H9 (cell line): ENCODE data around the gene TAP2. TPM values are rescaled to one million over a fixed set of nuclear protein-coding genes. Genes with fewer than 3 reads are reported as not detected.

Experiments used
- DNase-seq: peaks from one replicate; pipeline ENCODE4 v3.0.0-alpha.2; 2017
- H2AFZ ChIP-seq: one replicate; pipeline ENCODE4 v1.6.1; 2013; ENCODE audit warnings: mild to moderate bottlenecking, low read length, control low read depth, moderate library complexity
- H2AK5ac ChIP-seq: 2 replicates; pipeline ENCODE4 v1.6.1; 2013; ENCODE audit warnings: low read length, control low read depth, mixed read lengths; ENCODE audit not compliant: insufficient read length
- H2BK120ac ChIP-seq: one replicate; pipeline ENCODE4 v1.6.1; 2013; ENCODE audit warnings: low read depth, mild to moderate bottlenecking, low read length, control low read depth, inconsistent platforms; ENCODE audit not compliant: poor library complexity, severe bottlenecking
- H2BK12ac ChIP-seq: 2 replicates; pipeline ENCODE4 v1.6.1; 2013; ENCODE audit warnings: low read length, control low read depth, mixed read lengths, low read depth; ENCODE audit not compliant: insufficient read length
- H2BK15ac ChIP-seq: 2 replicates; pipeline ENCODE4 v1.6.1; 2013; ENCODE audit warnings: low read depth, low read length, control low read depth
- H2BK20ac ChIP-seq: one replicate; pipeline ENCODE4 v1.6.1; 2013; ENCODE audit warnings: low read depth, mild to moderate bottlenecking, low read length, control low read depth, inconsistent platforms; ENCODE audit not compliant: poor library complexity, severe bottlenecking
- H2BK5ac ChIP-seq: 2 replicates; pipeline ENCODE4 v1.6.1; 2013; ENCODE audit warnings: low read length, control low read depth, mixed read lengths; ENCODE audit not compliant: insufficient read length
- H3K14ac ChIP-seq: 2 replicates; pipeline ENCODE4 v1.6.1; 2013; ENCODE audit warnings: low read length, control low read depth; ENCODE audit not compliant: insufficient read depth
- H3K18ac ChIP-seq: 2 replicates; pipeline ENCODE4 v1.6.1; 2013; ENCODE audit warnings: low read depth, mild to moderate bottlenecking, mixed read lengths, low read length, control low read depth; ENCODE audit not compliant: insufficient read length
- H3K23ac ChIP-seq: 2 replicates; pipeline ENCODE4 v1.6.1; 2013; ENCODE audit warnings: low read length, control low read depth, mixed read lengths, low read depth; ENCODE audit not compliant: insufficient read length
- H3K23me2 ChIP-seq: 2 replicates; pipeline ENCODE4 v1.6.1; 2013; ENCODE audit warnings: low read depth, mild to moderate bottlenecking, mixed read lengths, low read length, control low read depth; ENCODE audit not compliant: insufficient read length, poor library complexity, severe bottlenecking
- H3K27ac ChIP-seq: 2 replicates; pipeline ENCODE4 v1.5.1; 2013; ENCODE audit warnings: low read length, control low read depth, mixed read lengths, low read depth; ENCODE audit not compliant: insufficient read length
- H3K27me3 ChIP-seq: 2 replicates; pipeline ENCODE4 v1.6.1; 2013; ENCODE audit warnings: low read length, control low read depth, inconsistent platforms; ENCODE audit not compliant: insufficient read depth
- H3K4ac ChIP-seq: 2 replicates; pipeline ENCODE4 v1.6.1; 2013; ENCODE audit warnings: low read depth, mild to moderate bottlenecking, control low read depth, inconsistent platforms, low read length, moderate library complexity
- H3K4me1 ChIP-seq: 2 replicates; pipeline ENCODE4 v1.6.1; 2013; ENCODE audit warnings: low read length, control low read depth, inconsistent platforms; ENCODE audit not compliant: insufficient read depth
- H3K4me2 ChIP-seq: 2 replicates; pipeline ENCODE4 v1.6.1; 2013; ENCODE audit warnings: low read length, control low read depth, mixed read lengths; ENCODE audit not compliant: insufficient read length, insufficient read depth
- H3K56ac ChIP-seq: 2 replicates; pipeline ENCODE4 v1.6.1; 2013; ENCODE audit warnings: low read depth, mild to moderate bottlenecking, mixed read lengths, low read length, control low read depth; ENCODE audit not compliant: insufficient read length
- H3K79me1 ChIP-seq: 2 replicates; pipeline ENCODE4 v1.6.1; 2013; ENCODE audit warnings: low read depth, mild to moderate bottlenecking, moderate library complexity, low read length, control low read depth, inconsistent platforms; ENCODE audit not compliant: insufficient read depth, poor library complexity, severe bottlenecking
- H3K79me2 ChIP-seq: 2 replicates; pipeline ENCODE4 v1.6.1; 2013; ENCODE audit warnings: low read length, control low read depth, inconsistent platforms; ENCODE audit not compliant: insufficient read depth
- H3K9ac ChIP-seq: 2 replicates; pipeline ENCODE4 v1.6.1; 2013; ENCODE audit warnings: low read length, control low read depth, mixed read lengths; ENCODE audit not compliant: insufficient read length; ENCODE audit errors: extremely low read depth
- H3K9me3 ChIP-seq: one replicate; pipeline ENCODE4 v1.6.1; 2013; ENCODE audit warnings: low read depth, low read length, inconsistent platforms; ENCODE audit not compliant: control insufficient read depth
- H3T11ph ChIP-seq: one replicate; pipeline ENCODE4 v1.6.1; 2013; ENCODE audit warnings: mild to moderate bottlenecking, low read length, control low read depth, inconsistent platforms
- H4K20me1 ChIP-seq: one replicate; pipeline ENCODE4 v1.6.1; 2013; ENCODE audit not compliant: control insufficient read depth, insufficient read length, insufficient read depth
- H4K5ac ChIP-seq: 2 replicates; pipeline ENCODE4 v1.6.1; 2013; ENCODE audit warnings: low read depth, mild to moderate bottlenecking, mixed read lengths, low read length, control low read depth; ENCODE audit not compliant: insufficient read length
- H4K8ac ChIP-seq: replicated peaks from 2 replicates; pipeline ENCODE4 v1.6.1; 2013; ENCODE audit warnings: low read length, control low read depth, mixed read lengths, low read depth; ENCODE audit not compliant: insufficient read length
- H4K91ac ChIP-seq: 2 replicates; pipeline ENCODE4 v1.6.1; 2013; ENCODE audit warnings: low read depth, mild to moderate bottlenecking, moderate library complexity, mixed read lengths, low read length, control low read depth; ENCODE audit not compliant: insufficient read length
- H3K27ac Mint-ChIP-seq, 3 experiments: 2 replicates in 2 of 3; 3 replicates in 1 of 3; pipeline ENCODE4 v1.8.0; 2020 to 2021; ENCODE audit warnings: mixed read lengths in 3 of 3, mild to moderate bottlenecking in 1 of 3, moderate library complexity in 1 of 3
- H3K27me3 Mint-ChIP-seq: 2 replicates; pipeline ENCODE4 v1.8.0; 2021; ENCODE audit warnings: low read depth, mild to moderate bottlenecking, moderate library complexity, mixed read lengths
- H3K36me3 Mint-ChIP-seq, 3 experiments: 2 replicates in 2 of 3; 3 replicates in 1 of 3; pipeline ENCODE4 v1.8.0; 2020 to 2021; ENCODE audit warnings: low read depth in 3 of 3, mixed read lengths in 3 of 3; ENCODE audit not compliant: insufficient read depth in 1 of 3
- H3K4me1 Mint-ChIP-seq, 2 experiments: 2 replicates each; pipeline ENCODE4 v1.8.0; 2020; ENCODE audit warnings: mixed read lengths in 2 of 2
- H3K4me3 Mint-ChIP-seq, 2 experiments: 2 replicates in 1 of 2; 3 replicates in 1 of 2; pipeline ENCODE4 v1.8.0; 2020 to 2021; ENCODE audit warnings: mild to moderate bottlenecking in 2 of 2, mixed read lengths in 2 of 2, moderate library complexity in 1 of 2
- H3K9me3 Mint-ChIP-seq, 2 experiments: 2 replicates in 1 of 2; 3 replicates in 1 of 2; pipeline ENCODE4 v1.8.0; 2020; ENCODE audit warnings: mild to moderate bottlenecking in 2 of 2, mixed read lengths in 2 of 2, moderate library complexity in 1 of 2
- CTCF ChIP-seq: fragments of 200-600 bp; sonication (generic); conservative IDR thresholded peaks from 3 replicates; pipeline ENCODE4 v1.8.0; 2021; ENCODE audit warnings: antibody characterized with exemption, mild to moderate bottlenecking
- WGBS: extraction: QIAGEN DNeasy Blood & Tissue Kit; methylation state at CpG from one replicate; pipeline ENCODE4 v1.1.7; 2013; ENCODE audit warnings: missing lambda C conversion rate, low lambda C conversion rate, mixed read lengths; ENCODE audit not compliant: insufficient read length; ENCODE audit errors: extremely low coverage; 5-methylcytosine and 5-hydroxymethylcytosine counted together
- total RNA-seq: library from RNA; stranded (reverse); gene quantifications from 2 replicates; pipeline ENCODE4 v1.2.1, GENCODE V29; 2021

The TAP2 gene
- total RNA-seq, 1 experiment from 2014 or later, result 16.3 TPM

DNA sequence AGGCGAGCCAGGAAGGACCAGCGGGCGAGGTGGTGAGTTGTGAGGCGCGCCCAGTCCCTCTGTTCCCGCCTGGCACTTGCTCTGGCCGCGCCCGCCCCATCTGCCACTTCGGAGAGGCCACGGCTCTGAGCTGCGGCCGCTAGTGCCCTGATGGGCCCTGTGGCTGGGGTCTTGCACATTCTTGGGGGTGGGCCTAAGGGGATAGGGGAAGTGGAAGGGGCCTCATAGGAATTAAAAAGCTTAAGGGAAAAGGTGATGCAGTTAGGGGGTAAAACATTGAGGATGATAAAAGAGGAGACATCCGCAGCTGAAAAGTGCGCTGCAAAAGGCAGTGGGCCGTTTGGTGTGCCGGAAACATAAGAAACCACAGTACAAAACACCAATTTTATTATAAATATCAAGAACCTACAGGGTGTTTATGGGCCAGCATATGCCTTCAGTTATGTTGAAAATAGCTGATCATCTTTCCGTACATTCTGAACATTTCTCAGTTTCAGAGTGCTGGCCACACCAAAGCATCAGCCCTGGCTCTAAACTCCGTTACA is 6.4 kb upstream of the TAP2 start:
- Histone ChIP-seq H2BK20ac (no peak overlapping the region), H3K27ac (no peak overlapping the region), H3K14ac (no peak overlapping the region), H2BK12ac (no peak overlapping the region), H3K4me2 (peak overlapping the region; percentile 63), H2AK5ac (no peak overlapping the region), H3K56ac (no peak overlapping the region), H3K27me3 (no peaks in the 10 kb centered on the region), H3K23me2 (peaks cover 11% of the 10 kb centered on the region), H4K5ac (no peak overlapping the region), H3K18ac (no peak overlapping the region), H4K20me1 (no peaks in the 10 kb centered on the region), H2BK120ac (no peak overlapping the region), H3K9me3 (no peaks in the 10 kb centered on the region), H3K9ac (no peak overlapping the region), H3T11ph (no peak overlapping the region), H3K4ac (no peak overlapping the region), H4K8ac (no peak overlapping the region), H3K79me1 (no peaks in the 10 kb centered on the region), H3K23ac (no peak overlapping the region), H2BK15ac (no peak overlapping the region), H3K79me2 (no peaks in the 10 kb centered on the region), H3K4me1 (peaks cover 2% of the 10 kb centered on the region; the same call in 1 of the 2 replicates), H2AFZ (no peak overlapping the region), H2BK5ac (no peak overlapping the region), H4K91ac (no peak overlapping the region)
- H3K27ac Mint-ChIP-seq, result no peak overlapping the region
- peaks cover 25% of the 10 kb centered on the region for H3K27me3 Mint-ChIP-seq
- peak overlapping the region; percentile 87 to 92 for H3K4me3 Mint-ChIP-seq
- no peak for DNase-seq
- no peak for TF ChIP-seq CTCF
- H3K9me3 Mint-ChIP-seq, result no peaks in the 10 kb centered on the region
- H3K4me1 Mint-ChIP-seq, result peaks cover 3% of the 10 kb centered on the region in 2 experiments
- H3K36me3 Mint-ChIP-seq, result peaks cover 0 to 46% (median 12%) of the 10 kb centered on the region in 3 experiments; a peak in 5 of 7 replicates
- no CpG with 5 or more reads among the region's 19 CpGs for WGBS
